ENCODE results near the gene UBN2.

GRCh38 chr7:139340037-139340807 lies 109.2 kb downstream of the UBN2 start:
- TF ChIP-seq CTCF (IDR thresholded peaks at IDR 0.05 in 2 of 3, conservative IDR thresholded peaks at IDR 0.05 in 1 of 3; ENCODE audit: borderline replicate concordance in 1 of 3, insufficient read depth in 1 of 3, low read depth in 2 of 3, low read length in 2 of 3) (peak in 2 of 3 experiments; percentile 68 to 72; a peak in 4 of 6 replicates), RAD21 (IDR thresholded peaks at IDR 0.05; ENCODE audit: low read depth) (no peak), ATF3 (IDR thresholded peaks at IDR 0.05) (no peak), EZH2 (IDR thresholded peaks at IDR 0.05) (no peak)
